SHP77 (cell line): ENCODE data around the gene CTNNBL1.

Experiments used
- DNase-seq, 2 experiments: peaks; one replicate each; lab custom pipeline; 2025; lab: John Stamatoyannopoulos, UW

Gene CTNNBL1

GRCh38 chr20:37919389-37920040, 225.7 kb downstream of the CTNNBL1 start:
- DNase-seq = no peak

- DNase-seq = no peak
Measured at GRCh38 chr20:37920270-37920669, 226.4 kb downstream of the CTNNBL1 start.

GRCh38 chr20:37920679-37921322, 227.0 kb downstream of the CTNNBL1 start:
- DNase-seq = no peak

GRCh38 chr20:37921341-37921929, 227.6 kb downstream of the CTNNBL1 start:
- DNase-seq = no peak
